ENCODE results near the gene INKA2. TPM values are rescaled to one million over a fixed set of nuclear protein-coding genes. Genes with fewer than 3 reads are reported as not detected.

The INKA2 gene
- total and polyA plus RNA-seq, 10 of the 15 experiments (the other 5 are each of a cell fraction or from before 2014, with no cell fraction given), result 0.38 to 5.1 (median 1.3) TPM; not detected in 1

- no TSS peak for BruUV-seq (replicated peaks)
- in situ Hi-C loops (cut with MboI), result no loop called here
- Histone ChIP-seq H4K20me1 (ENCODE audit: control insufficient read depth, insufficient read depth) (no peaks in the 10 kb centered on the region), H3K4me3 (no peak overlapping the region), H3K9ac (ENCODE audit: control insufficient read depth, insufficient read depth, low read length) (no peak overlapping the region), H3K9me3 (replicated peaks; ENCODE audit: control insufficient read depth, insufficient read depth, low read length) (no peaks in the 10 kb centered on the region), H3K36me3 (ENCODE audit: control insufficient read depth in 2 of 2, insufficient read depth in 2 of 2, low read length in 1 of 2) (peaks cover 3 to 8% of the 10 kb centered on the region in 2 experiments), H3K4me2 (ENCODE audit: control insufficient read depth, insufficient read depth) (no peak overlapping the region), H3K27ac (ENCODE audit: control insufficient read depth, insufficient read depth) (no peak overlapping the region), H2AFZ (ENCODE audit: control insufficient read depth, low read depth, low read length) (no peak overlapping the region), H3K79me2 (ENCODE audit: control insufficient read depth, insufficient read depth, low read length) (no peaks in the 10 kb centered on the region), H3K27me3 (replicated peaks in 1 of 2; ENCODE audit: control insufficient read depth in 2 of 2, insufficient read depth in 2 of 2, low read length in 1 of 2) (no peaks in the 10 kb centered on the region), H3K4me1 (ENCODE audit: control insufficient read depth, insufficient read depth, low read length) (no peaks in the 10 kb centered on the region)
- no peak for DNase-seq (ENCODE audit: low read depth, low spot score)
- intact Hi-C loops (cut with micrococcal nuclease; ENCODE audit: unreplicated experiment), result no loop called here
- ChIA-PET POLR2A (no interaction called here), CTCF (no interaction called here), RAD21 (ENCODE audit: unreplicated experiment) (no interaction called here), SMC1A (ENCODE audit: uncharacterized antibody, unreplicated experiment) (interaction anchor here (0.7 kb wide), 1 partner anchor 207 kb away, joined by 4 read pairs; no protein-coding TSS in a partner anchor)
- WGBS (ENCODE audit: insufficient coverage, insufficient replicate concordance, low lambda C conversion rate, missing lambda C conversion rate), result 98% methylated on average over 5 of the region's 5 CpGs
- TF ChIP-seq SIX5 (IDR thresholded peaks at IDR 0.05; ENCODE audit: low read depth, low read length, severe bottlenecking) (no peak), SUZ12 (IDR thresholded peaks at IDR 0.05; ENCODE audit: unreplicated experiment) (no peak), POLR2A (IDR thresholded peaks at IDR 0.05; ENCODE audit: low read depth, low read length) (peak; percentile 68), POLR2AphosphoS5 (IDR thresholded peaks at IDR 0.05; ENCODE audit: low read length) (peak; percentile 52)
- TF ChIP-seq, protein P1, sequence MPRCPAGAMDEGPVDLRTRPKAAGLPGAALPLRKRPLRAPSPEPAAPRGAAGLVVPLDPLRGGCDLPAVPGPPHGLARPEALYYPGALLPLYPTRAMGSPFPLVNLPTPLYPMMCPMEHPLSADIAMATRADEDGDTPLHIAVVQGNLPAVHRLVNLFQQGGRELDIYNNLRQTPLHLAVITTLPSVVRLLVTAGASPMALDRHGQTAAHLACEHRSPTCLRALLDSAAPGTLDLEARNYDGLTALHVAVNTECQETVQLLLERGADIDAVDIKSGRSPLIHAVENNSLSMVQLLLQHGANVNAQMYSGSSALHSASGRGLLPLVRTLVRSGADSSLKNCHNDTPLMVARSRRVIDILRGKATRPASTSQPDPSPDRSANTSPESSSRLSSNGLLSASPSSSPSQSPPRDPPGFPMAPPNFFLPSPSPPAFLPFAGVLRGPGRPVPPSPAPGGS (IDR thresholded peaks at IDR 0.05; ENCODE audit: borderline replicate concordance, insufficient read depth, low read depth, low read length, poor library complexity, severe bottlenecking), result no peak
- ATAC-seq, result no peak
- FAIRE-seq, result no peak
Observed at GRCh38 chr1:111719135-111719534, 20.1 kb downstream of the INKA2 start.

DNA sequence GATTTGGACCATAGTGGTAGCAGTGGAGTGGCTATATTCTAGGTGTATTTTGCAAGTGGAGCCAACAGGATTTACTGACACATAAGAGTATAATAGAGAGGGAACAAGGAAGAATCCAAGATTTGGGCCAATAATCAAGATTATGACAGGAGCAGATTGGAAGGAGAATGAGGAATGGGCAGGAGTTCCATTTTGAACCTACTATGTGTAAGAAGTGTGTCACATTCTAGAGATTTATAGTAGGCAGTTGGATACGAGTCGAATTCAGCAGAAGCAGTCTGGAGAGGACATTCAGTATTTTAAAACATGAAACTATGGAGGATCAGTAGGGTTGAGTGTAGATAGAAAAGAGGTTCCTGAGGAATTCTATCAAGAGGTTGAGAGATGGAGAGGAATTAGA is 21.7 kb downstream of the INKA2 start:
- Histone ChIP-seq H3K79me2 (ENCODE audit: control insufficient read depth, insufficient read depth, low read length) (no peaks in the 10 kb centered on the region), H3K27ac (ENCODE audit: control insufficient read depth, insufficient read depth) (no peak overlapping the region), H3K9me3 (replicated peaks; ENCODE audit: control insufficient read depth, insufficient read depth, low read length) (no peaks in the 10 kb centered on the region), H3K36me3 (ENCODE audit: control insufficient read depth in 2 of 2, insufficient read depth in 2 of 2, low read length in 1 of 2) (peaks cover 3 to 8% of the 10 kb centered on the region in 2 experiments), H4K20me1 (ENCODE audit: control insufficient read depth, insufficient read depth) (no peaks in the 10 kb centered on the region), H3K27me3 (replicated peaks in 1 of 2; ENCODE audit: control insufficient read depth in 2 of 2, insufficient read depth in 2 of 2, low read length in 1 of 2) (no peaks in the 10 kb centered on the region), H3K4me1 (ENCODE audit: control insufficient read depth, insufficient read depth, low read length) (no peaks in the 10 kb centered on the region), H3K4me2 (ENCODE audit: control insufficient read depth, insufficient read depth) (no peak overlapping the region), H2AFZ (ENCODE audit: control insufficient read depth, low read depth, low read length) (no peak overlapping the region), H3K9ac (ENCODE audit: control insufficient read depth, insufficient read depth, low read length) (no peak overlapping the region), H3K4me3 (no peak overlapping the region)
- in situ Hi-C loops (cut with MboI), result no loop called here
- RAD21 ChIA-PET (ENCODE audit: unreplicated experiment), result interaction anchor here (1.3 kb wide), 1 partner anchor 210 kb away, joined by 4 read pairs; no protein-coding TSS in a partner anchor
- TF ChIP-seq USF1 (IDR thresholded peaks at IDR 0.05; ENCODE audit: borderline replicate concordance, extremely low read length, insufficient read depth, low read depth, low read length), result no peak
- TF ChIP-seq ESRRA (IDR thresholded peaks at IDR 0.05; ENCODE audit: low read length), result no peak
- peak; percentile 46; the same call in 1 of the 2 replicates for TF ChIP-seq PML (IDR thresholded peaks at IDR 0.05; ENCODE audit: low read length)
- ATAC-seq (no peak), FAIRE-seq (no peak), DNase-seq (ENCODE audit: low read depth, low spot score) (no peak)
- CTCF ChIA-PET, result interaction anchor here (5.4 to 8.0 kb wide), 2 partner anchors 16 to 24 kb away, joined by 101 to 135 read pairs; partner anchors contain the start of gene INKA2
- 100% methylated on average over 2 of the region's 2 CpGs for WGBS (ENCODE audit: insufficient coverage, insufficient replicate concordance, low lambda C conversion rate, missing lambda C conversion rate)
- POLR2A ChIA-PET, result no interaction called here
- intact Hi-C loops (cut with micrococcal nuclease; ENCODE audit: unreplicated experiment), result no loop called here
- BruUV-seq (replicated peaks), result no TSS peak
- SMC1A ChIA-PET (ENCODE audit: uncharacterized antibody, unreplicated experiment), result interaction anchor here (1.2 to 8.8 kb wide), 3 partner anchors 11 to 209 kb away, joined by 3 to 87 read pairs (median 56); no protein-coding TSS in a partner anchor
